Uterus (tissue), 2 donors: Measurements from ENCODE around the gene COL4A2.

Experiments used
- CTCF ChIP-seq, 4 experiments: fragments of 200-600 bp in 2 of 4; fragments of 450-650 bp in 2 of 4; sonication (generic) in 2 of 4; IDR thresholded peaks; one replicate each; pipeline ENCODE4 v1.5.1; 2016 to 2019; ENCODE audit warnings: antibody characterized with exemption in 4 of 4, mild to moderate bottlenecking in 2 of 4, moderate library complexity in 1 of 4
- POLR2A ChIP-seq, 2 donors: fragments of 450-650 bp; IDR thresholded peaks; one replicate each; pipeline ENCODE4 v1.6.1; 2016; ENCODE audit warnings: antibody characterized with exemption in 2 of 2, mild to moderate bottlenecking in 1 of 2, moderate library complexity in 1 of 2

GRCh38 chr13:110491869-110492678 lies 185.0 kb downstream of the COL4A2 start:
- TF ChIP-seq CTCF (IDR thresholded peaks at IDR 0.05) (no peak), POLR2A (IDR thresholded peaks at IDR 0.05) (no peak)
